ENCODE data around the gene PSME2.

GRCh38 chr14:24192933-24193332, 46.5 kb upstream of the PSME2 start:
- TF ChIP-seq CTCF (IDR thresholded peaks at IDR 0.05; ENCODE audit: low read depth, low read length) (no peak), MYC (IDR thresholded peaks at IDR 0.05; ENCODE audit: low read depth, low read length) (no peak), POLR2A (IDR thresholded peaks at IDR 0.05; ENCODE audit: extremely low read depth, insufficient read length) (no peak), MAX (IDR thresholded peaks at IDR 0.05; ENCODE audit: low read depth, low read length) (no peak)

Measured in NB4 (cell line).